ENCODE measurements around the gene PIPOX.

- TF ChIP-seq CTCF (conservative IDR thresholded peaks at IDR 0.05 in 1 of 2, IDR thresholded peaks at IDR 0.05 in 1 of 2; ENCODE audit: extremely low read depth in 1 of 2, insufficient read depth in 1 of 2, low read depth in 1 of 2, low read length in 2 of 2) (no peak), EZH2 (IDR thresholded peaks at IDR 0.05; ENCODE audit: borderline replicate concordance, low read length) (no peak)
Observed at GRCh38 chr17:29012535-29012934, 30.4 kb upstream of the PIPOX start.

Data from mammary epithelial cell (primary cell).